Muscle layer of colon (tissue), 2 donors: Measurements from ENCODE around the gene PRR30.
"Not testable (repeated sequence)": the region's sequence is repeated elsewhere in the genome, so short reads cannot be mapped to it uniquely, and the experiment has no call there.

Source experiments
- H3K27ac ChIP-seq: one replicate; pipeline ENCODE4 v1.7.0; 2013; ENCODE audit warnings: low read depth, mild to moderate bottlenecking, low read length, moderate library complexity
- H3K27me3 ChIP-seq, 2 donors: one replicate each; pipeline ENCODE4 v1.7.0; 2013; ENCODE audit warnings: low read length in 2 of 2, mild to moderate bottlenecking in 2 of 2; ENCODE audit not compliant: insufficient read depth in 2 of 2, control insufficient read depth in 1 of 2
- H3K36me3 ChIP-seq: one replicate; pipeline ENCODE4 v1.7.0; 2013; ENCODE audit warnings: mild to moderate bottlenecking, low read length; ENCODE audit not compliant: insufficient read depth
- H3K4me1 ChIP-seq: one replicate; pipeline ENCODE4 v1.7.0; 2013; ENCODE audit warnings: mild to moderate bottlenecking, low read length; ENCODE audit not compliant: insufficient read depth
- H3K4me3 ChIP-seq, 2 donors: one replicate each; pipeline ENCODE4 v1.7.0; 2013; ENCODE audit warnings: low read length in 2 of 2, low read depth in 1 of 2, mild to moderate bottlenecking in 1 of 2, moderate library complexity in 1 of 2
- H3K9ac ChIP-seq: one replicate; pipeline ENCODE4 v1.7.0; 2013; ENCODE audit warnings: low read length
- H3K9me3 ChIP-seq: one replicate; pipeline ENCODE4 v1.7.0; 2013; ENCODE audit warnings: mild to moderate bottlenecking, low read length
- donor health status: abdominal sarcoma.
- donor health status: Adenocarcinoma of cecum.

The PRR30 gene

DNA sequence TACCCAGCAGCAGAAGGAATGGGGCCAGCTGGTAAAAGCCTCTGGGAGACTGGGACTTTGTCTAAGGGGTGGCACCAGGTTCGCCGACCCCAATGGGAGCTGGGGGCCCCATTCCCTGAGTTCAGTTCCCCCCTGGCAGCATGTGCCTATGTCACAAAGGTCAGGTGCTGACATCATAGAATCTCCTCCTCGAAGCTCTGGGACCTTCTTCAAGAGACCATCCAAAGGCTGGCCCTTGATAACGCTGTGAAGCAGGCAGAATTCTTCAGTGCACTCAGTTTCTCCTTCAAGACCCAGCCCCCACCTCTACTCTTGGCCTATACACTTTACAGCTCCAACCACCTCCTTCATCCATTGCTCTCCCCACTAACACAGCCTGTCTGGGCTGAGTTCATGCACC, at the start of gene PRR30:
TSS of gene PRR30 (minus strand) at position 101 of the 400 bp plus-strand sequence. CDS start 1,081 bp downstream, outside the sequence.
- Histone ChIP-seq H3K36me3 (no peaks in the 10 kb centered on the region), H3K9ac (no peak within 1 kb of the TSS), H3K27ac (no peak within 1 kb of the TSS), H3K4me1 (no peaks in the 10 kb centered on the region), H3K4me3 (no peak within 1 kb of the TSS), H3K9me3 (no peaks in the 10 kb centered on the region), H3K27me3 (no peaks in the 10 kb centered on the region)

DNA sequence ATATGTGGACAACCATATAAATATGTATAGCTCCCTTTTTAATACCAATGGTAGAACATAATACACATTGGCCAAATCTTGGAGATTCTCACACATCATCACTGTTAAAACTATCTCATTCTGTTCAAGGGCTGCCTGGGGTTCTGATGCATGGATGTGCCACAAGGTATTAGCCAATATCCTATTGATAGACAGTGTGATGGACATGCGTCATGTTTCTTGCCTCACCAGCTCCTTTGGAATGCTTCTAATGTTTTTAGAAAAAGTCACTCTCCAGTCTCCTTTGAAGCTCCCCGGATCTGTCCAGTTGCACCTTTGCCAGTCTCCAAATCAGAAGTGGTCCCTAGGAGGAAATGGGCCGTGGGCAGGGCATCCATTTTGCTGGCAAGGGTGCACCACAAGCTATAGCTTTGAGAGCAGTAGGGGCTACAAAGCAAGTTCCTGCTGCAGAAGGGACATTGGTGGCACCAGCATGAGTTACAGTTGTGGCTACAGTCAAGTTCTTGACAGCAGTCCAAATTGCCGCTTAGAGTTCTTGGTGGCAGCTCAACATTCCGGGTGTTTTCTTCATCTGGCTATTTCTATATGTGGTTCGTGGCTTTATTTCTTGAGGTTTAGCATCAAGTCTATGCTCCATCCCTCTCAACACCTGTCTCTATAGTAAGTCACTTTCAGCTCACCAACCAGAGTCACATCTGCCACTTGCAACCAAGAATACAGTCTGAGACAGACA, 47.6 kb upstream of the PRR30 start:
- no peaks in the 10 kb centered on the region for H3K4me1 ChIP-seq
- no peak overlapping the region for H3K4me3 ChIP-seq
- no peak overlapping the region for H3K27ac ChIP-seq
- no peaks in the 10 kb centered on the region for H3K9me3 ChIP-seq
- H3K27me3 ChIP-seq = no peaks in the 10 kb centered on the region
- no peaks in the 10 kb centered on the region for H3K36me3 ChIP-seq
- no peak overlapping the region for H3K9ac ChIP-seq

DNA sequence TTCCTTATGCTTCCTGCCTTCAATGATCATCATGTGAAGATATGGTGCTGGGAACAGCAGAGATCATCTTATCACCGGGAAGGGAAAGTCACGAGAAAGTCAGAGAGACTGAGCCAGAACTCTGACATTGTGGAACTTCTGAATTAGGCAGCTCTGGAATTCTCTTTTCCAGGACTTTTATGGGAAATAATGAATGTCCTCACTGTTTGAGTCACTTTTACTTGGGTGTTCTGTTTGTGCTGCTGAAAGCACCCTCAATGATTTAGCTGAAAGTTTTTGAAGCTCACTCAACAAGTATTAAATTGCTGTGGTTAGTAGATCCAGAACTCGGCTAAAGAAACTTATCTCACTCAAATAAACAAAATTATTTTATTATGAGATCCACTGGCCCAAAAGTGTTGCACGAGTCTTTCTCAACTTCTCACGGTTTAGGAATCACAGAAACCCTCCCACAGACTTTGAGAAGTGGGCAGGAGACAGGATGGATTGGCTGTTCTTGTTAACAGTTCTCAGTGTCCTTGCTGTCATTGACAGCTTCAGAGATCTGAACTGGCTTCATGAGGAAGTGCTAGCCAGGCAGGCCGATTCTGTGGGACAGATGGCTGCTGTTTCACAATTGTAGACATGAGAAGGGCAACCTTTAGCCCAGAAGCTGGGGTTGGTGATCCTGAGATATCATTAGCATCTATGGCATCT, 46.3 kb upstream of the PRR30 start:
- H3K9me3 ChIP-seq = no peaks in the 10 kb centered on the region
- no peaks in the 10 kb centered on the region for H3K36me3 ChIP-seq
- no peaks in the 10 kb centered on the region for H3K27me3 ChIP-seq
- H3K9ac ChIP-seq = no peak overlapping the region
- H3K4me3 ChIP-seq = no peak overlapping the region
- H3K27ac ChIP-seq = no peak overlapping the region
- no peaks in the 10 kb centered on the region for H3K4me1 ChIP-seq

DNA sequence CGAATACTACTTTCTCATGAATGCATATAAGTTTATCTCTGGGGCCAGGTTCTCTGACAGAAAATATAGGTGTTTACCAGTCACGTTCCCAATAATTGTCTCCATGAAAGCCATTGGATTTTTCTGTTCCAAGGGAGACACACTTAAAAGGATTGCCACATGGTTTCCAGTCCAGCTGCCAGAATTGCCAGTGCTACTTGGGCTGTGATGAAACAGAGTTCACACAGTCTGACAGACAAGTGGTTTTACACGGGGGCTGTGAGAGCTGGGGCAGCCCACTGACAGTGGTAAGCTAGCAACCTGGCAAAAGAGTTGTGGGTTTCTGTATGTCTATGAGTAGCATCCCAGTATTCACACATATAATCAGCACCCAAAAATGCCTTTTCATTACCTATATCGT, 44.9 kb upstream of the PRR30 start:
- Histone ChIP-seq H3K9me3 (no peaks in the 10 kb centered on the region), H3K36me3 (no peaks in the 10 kb centered on the region), H3K27me3 (peaks cover 0 to under 1% of the 10 kb centered on the region in 2 donors), H3K4me1 (no peaks in the 10 kb centered on the region), H3K9ac (no peak overlapping the region), H3K4me3 (no peak overlapping the region), H3K27ac (no peak overlapping the region)

DNA sequence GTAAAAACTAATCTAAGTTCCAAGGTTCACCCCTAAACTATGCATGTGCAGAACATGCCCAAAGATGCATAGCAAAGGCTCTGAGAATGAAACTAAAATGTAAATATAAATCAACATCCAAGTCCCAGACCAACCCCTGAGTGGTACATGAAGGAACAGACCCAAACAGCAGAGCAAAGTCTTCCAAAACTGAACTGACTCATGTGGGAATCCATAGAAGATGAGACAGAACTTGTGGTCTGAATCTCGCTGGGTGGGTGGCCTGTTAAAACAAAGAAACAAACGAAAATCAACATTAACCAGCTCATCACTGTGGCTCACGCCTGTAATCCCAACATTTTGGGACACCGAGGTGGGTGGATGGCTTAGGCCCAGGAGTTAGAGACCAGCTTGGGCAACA, 43.1 kb upstream of the PRR30 start:
- peaks cover 0 to 5% of the 10 kb centered on the region in 2 donors for H3K27me3 ChIP-seq
- no peak overlapping the region for H3K4me3 ChIP-seq
- no peaks in the 10 kb centered on the region for H3K9me3 ChIP-seq
- H3K27ac ChIP-seq = no peak overlapping the region
- H3K4me1 ChIP-seq = no peaks in the 10 kb centered on the region
- H3K36me3 ChIP-seq = no peaks in the 10 kb centered on the region
- no peak overlapping the region for H3K9ac ChIP-seq

DNA sequence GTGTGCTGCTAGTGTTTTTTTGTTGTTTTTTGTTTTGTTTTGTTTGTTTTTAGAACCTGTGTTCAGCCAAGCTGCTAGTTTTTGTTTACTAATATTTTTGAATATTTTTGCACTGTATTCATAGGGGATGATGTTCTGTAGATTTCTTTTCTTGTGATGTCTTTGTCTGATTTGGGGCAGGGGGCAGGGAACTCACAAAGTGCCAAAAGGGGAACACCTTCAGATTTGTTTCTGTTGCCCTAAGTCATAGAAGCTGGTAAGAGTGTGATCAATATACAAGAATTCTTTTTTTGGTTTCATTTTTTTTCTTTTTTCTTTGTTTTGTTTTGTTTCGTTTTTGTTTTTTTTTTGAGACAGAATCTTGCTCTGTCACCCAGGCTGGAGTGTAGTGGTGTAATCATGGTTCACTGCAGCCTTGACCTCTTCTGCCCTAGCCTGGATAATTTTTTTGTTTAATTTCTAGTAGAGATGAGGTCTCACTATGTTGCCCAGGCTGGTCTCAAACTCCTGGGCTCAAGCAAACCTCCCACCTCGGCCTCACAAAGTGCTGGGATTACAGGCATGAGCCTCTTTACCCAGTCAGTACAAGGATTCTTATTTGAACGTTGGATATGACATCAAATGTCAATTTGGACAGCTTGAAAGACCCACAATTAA, 40.3 kb upstream of the PRR30 start:
- Histone ChIP-seq H3K9me3 (no peaks in the 10 kb centered on the region), H3K4me3 (no peak overlapping the region), H3K27ac (no peak overlapping the region), H3K36me3 (no peaks in the 10 kb centered on the region), H3K4me1 (no peaks in the 10 kb centered on the region), H3K27me3 (peaks cover 0 to 5% of the 10 kb centered on the region in 2 donors), H3K9ac (no peak overlapping the region)

DNA sequence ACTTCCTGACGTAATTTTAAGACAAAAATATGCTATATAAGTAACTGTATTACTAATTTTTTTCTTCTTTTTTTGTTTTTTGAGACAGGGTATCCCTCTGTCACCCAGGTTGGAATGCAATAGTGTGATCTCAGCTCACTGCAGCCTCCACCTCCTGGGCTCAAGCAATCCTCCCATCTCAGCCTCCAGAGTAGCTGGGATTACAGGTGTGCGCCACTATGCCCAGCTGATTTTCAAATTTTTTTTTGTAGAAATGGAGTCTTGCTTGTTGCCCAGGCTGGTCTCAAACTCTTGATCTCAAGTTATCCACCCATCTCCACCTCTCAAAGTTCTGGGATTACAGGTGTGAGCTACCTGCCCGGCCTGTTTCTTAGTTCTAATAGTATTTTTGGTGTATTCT, 39.3 kb upstream of the PRR30 start:
- Histone ChIP-seq H3K9ac (no peak overlapping the region), H3K27ac (no peak overlapping the region), H3K9me3 (no peaks in the 10 kb centered on the region)

DNA sequence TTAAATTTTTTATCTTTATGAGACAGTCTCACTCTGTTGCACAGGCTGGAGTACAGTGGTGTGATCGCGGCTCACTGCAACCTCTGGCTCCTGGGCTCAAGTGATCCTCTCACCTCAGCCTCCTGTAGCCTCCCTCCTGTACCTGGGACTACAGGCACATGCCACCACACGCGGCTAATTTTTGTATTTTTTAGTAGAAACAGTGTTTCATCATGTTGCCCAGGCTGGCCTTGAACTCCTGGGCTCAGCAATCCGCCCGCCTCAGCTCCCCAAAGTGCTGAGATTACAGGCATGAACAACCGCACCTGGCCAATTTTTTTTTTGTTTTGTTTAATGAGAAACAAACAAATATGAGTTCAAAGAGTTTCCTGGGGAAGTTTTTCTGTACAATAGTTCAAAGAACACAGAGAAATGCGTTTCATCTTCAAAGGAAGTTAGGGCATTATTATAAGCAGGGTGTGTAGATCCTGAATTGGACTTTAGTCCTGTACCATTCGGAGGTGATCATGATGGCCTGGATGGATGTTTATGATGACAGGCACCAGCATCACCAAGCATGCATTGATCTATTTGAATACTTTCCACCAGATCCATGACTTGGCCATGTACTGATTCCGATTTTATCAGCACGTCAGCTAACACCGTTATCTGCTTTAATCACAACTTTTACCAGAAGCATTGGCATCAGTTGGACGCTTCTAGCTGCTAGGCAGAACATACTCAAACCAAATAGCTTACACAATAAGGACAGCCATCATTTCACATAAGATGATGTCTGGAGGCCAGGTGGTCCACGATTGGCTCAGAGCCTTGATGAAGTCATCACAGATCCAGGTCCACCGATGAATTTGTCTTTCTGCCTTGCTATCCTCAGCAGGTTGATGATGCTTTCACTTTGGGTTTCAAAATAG, 38.5 kb upstream of the PRR30 start:
- Histone ChIP-seq H3K9ac (no peak overlapping the region), H3K4me1 (no peaks in the 10 kb centered on the region), H3K9me3 (no peaks in the 10 kb centered on the region), H3K27ac (no peak overlapping the region), H3K36me3 (no peaks in the 10 kb centered on the region), H3K4me3 (no peak overlapping the region), H3K27me3 (peaks cover 0 to 5% of the 10 kb centered on the region in 2 donors)

More for the DNA sequence above, 39.3 kb upstream of the PRR30 start:
- Histone ChIP-seq H3K27me3 (peaks cover 0 to 5% of the 10 kb centered on the region in 2 donors), H3K4me3 (no peak overlapping the region), H3K36me3 (no peaks in the 10 kb centered on the region), H3K4me1 (no peaks in the 10 kb centered on the region)

DNA sequence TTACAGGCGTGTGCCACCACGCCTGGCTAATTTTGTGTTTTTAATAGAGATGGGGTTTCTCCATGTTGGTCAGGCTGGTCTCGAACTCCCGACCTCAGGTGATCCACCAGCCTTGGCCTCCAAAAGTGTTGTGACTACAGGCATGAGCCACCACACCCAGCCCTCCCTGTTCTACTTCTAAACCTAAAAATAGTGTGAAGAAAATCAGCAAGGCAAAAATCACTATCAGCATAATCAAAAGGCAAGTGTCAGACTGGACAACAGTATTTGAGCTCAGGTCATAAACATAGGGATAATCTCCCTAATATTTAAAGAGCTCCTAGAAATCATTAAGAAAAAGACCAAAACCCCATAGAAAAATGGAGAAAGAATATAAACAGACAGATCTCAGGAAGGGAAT, 36.6 kb upstream of the PRR30 start:
- not testable (repeated sequence) for H3K9me3 ChIP-seq, H3K36me3 ChIP-seq, H3K4me1 ChIP-seq, H3K27me3 ChIP-seq, H3K4me3 ChIP-seq, H3K27ac ChIP-seq, H3K9ac ChIP-seq

DNA sequence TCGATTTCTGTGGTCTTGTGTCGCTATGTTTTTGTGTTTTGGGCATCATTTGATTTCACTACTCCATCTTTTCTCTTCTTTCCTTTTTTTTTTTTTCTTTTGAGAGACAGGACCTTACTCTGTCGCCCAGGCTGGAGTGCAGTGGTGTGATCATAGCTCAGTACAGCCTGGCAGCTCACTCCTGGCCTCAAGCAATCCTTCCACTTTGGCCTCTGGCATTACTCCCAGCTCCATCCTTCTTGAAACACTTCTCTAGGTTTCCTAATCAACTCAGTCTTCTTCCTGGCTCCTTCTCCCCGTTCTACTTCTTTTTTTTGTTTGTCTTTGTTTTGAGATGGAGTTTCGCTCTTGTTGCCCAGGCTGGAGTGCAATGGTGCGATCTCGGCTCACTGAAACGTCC, 36.1 kb upstream of the PRR30 start:
- Histone ChIP-seq H3K36me3 (no peaks in the 10 kb centered on the region), H3K9ac (no peak overlapping the region), H3K9me3 (no peaks in the 10 kb centered on the region), H3K4me1 (no peaks in the 10 kb centered on the region), H3K27me3 (peaks cover 0 to 5% of the 10 kb centered on the region in 2 donors), H3K4me3 (no peak overlapping the region), H3K27ac (no peak overlapping the region)

DNA sequence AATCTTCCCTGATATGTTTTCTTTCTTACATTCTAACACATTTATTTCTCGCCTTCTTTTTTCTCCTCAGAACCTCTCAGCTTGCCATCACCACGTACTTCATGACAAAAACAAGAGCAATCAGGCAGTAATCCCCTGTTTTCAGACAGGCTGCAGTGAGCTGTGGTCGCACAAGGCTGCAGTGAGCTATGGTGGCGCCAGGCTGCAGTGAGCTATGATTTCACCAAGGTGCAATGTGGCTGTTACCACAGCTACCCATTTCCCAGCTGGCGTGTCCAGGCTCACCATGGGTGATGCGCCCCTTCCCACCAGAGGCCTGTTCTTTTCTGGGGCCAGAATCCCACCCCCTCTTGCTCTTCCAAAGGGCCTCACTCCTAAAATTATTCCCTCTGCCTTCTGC, 35.4 kb upstream of the PRR30 start:
- Histone ChIP-seq H3K36me3 (no peaks in the 10 kb centered on the region), H3K9me3 (no peaks in the 10 kb centered on the region), H3K4me3 (no peak overlapping the region), H3K27me3 (peaks cover 0 to 5% of the 10 kb centered on the region in 2 donors), H3K27ac (no peak overlapping the region), H3K9ac (no peak overlapping the region), H3K4me1 (no peaks in the 10 kb centered on the region)
